ENCODE data around the gene ARSB. TPM values are rescaled to one million over a fixed set of nuclear protein-coding genes. Genes with fewer than 3 reads are reported as not detected.

The ARSB gene
- total and polyA plus RNA-seq, 12 donors: 1.7 to 21.4 (median 14.1) TPM

GRCh38 chr5:78927657-78928282 is 57.3 kb downstream of the ARSB start:
- H3K9me3 ChIP-seq: no peaks in the 10 kb centered on the region
- intact Hi-C loops (cut with DNase I): no loop called here
- H3K4me1 ChIP-seq: no peaks in the 10 kb centered on the region
- ATAC-seq: no peak
- 90 to 96% methylated on average over 3 of the region's 3 CpGs for WGBS, 2 donors
- TF ChIP-seq CTCF (IDR thresholded peaks at IDR 0.05): no peak
- H3K27me3 ChIP-seq: no peaks in the 10 kb centered on the region
- H3K4me3 ChIP-seq: no peak overlapping the region
- no peak for DNase-seq
- no peaks in the 10 kb centered on the region for H3K36me3 ChIP-seq
- H3K27ac ChIP-seq: no peak overlapping the region

GRCh38 chr5:78926252-78926651 is 58.9 kb downstream of the ARSB start:
- intact Hi-C loops (cut with DNase I): no loop called here
- Histone ChIP-seq H3K27me3 (no peaks in the 10 kb centered on the region), H3K27ac (no peak overlapping the region), H3K4me1 (no peaks in the 10 kb centered on the region), H3K36me3 (no peaks in the 10 kb centered on the region), H3K9me3 (no peaks in the 10 kb centered on the region), H3K4me3 (no peak overlapping the region)
- DNase-seq (no peak), ATAC-seq (no peak)
- WGBS, 2 donors: 92 to 94% methylated on average over 2 of the region's 2 CpGs
- TF ChIP-seq CTCF (IDR thresholded peaks at IDR 0.05): no peak

- Histone ChIP-seq H3K9me3 (no peaks in the 10 kb centered on the region), H3K27me3 (no peaks in the 10 kb centered on the region), H3K4me1 (peaks cover 0 to 7% (median 0%) of the 10 kb centered on the region in 9 donors), H3K27ac (no peak overlapping the region), H3K36me3 (no peaks in the 10 kb centered on the region), H3K4me3 (no peak overlapping the region)
- WGBS, 2 donors: 88 to 91% methylated on average over 6 of the region's 6 CpGs
- DNase-seq (no peak), ATAC-seq (no peak)
- intact Hi-C loops (cut with DNase I): no loop called here
- TF ChIP-seq CTCF (IDR thresholded peaks at IDR 0.05): no peak
These were observed 59.8 kb downstream of the ARSB start for GRCh38 chr5:78925129-78925876.

- Histone ChIP-seq H3K4me1 (peaks cover 0 to 7% (median 0%) of the 10 kb centered on the region in 9 donors), H3K4me3 (no peak overlapping the region), H3K36me3 (peaks cover 0 to 4% (median 0%) of the 10 kb centered on the region in 9 donors), H3K27me3 (no peaks in the 10 kb centered on the region), H3K9me3 (no peaks in the 10 kb centered on the region), H3K27ac (no peak overlapping the region)
- 98 to 100% methylated on average over 1 of the region's 1 CpG for WGBS, 2 donors
- intact Hi-C loops (cut with DNase I): no loop called here
- no peak for DNase-seq
- no peak for TF ChIP-seq CTCF (IDR thresholded peaks at IDR 0.05)
- no peak for ATAC-seq
These were observed 61.5 kb downstream of the ARSB start for GRCh38 chr5:78923622-78923970.

Measured in heart right ventricle (tissue), 16 donors.